GM19025 (cell line): ENCODE measurements around the gene C16orf95.
"Not testable (repeated sequence)": the region's sequence is repeated elsewhere in the genome, so short reads cannot be mapped to it uniquely, and the experiment has no call there.

Source experiments
- ATAC-seq: cut with Tn5 transposase; IDR thresholded peaks from one replicate; pipeline ENCODE4 v1.9.1; 2021; ENCODE audit warnings: mild to moderate bottlenecking, low read depth, moderate library complexity; ENCODE audit not compliant: unreplicated experiment

C16orf95 gene

GRCh38 chr16:87259431-87259830 is 57.8 kb downstream of the C16orf95 start:
- ATAC-seq, result no peak

- not testable (repeated sequence) for ATAC-seq
Measured at GRCh38 chr16:87258653-87259052, 58.5 kb downstream of the C16orf95 start.

- no peak for ATAC-seq
Measured at GRCh38 chr16:87255866-87256265, 61.3 kb downstream of the C16orf95 start.

GRCh38 chr16:87254734-87255133 is 62.5 kb downstream of the C16orf95 start:
- no peak for ATAC-seq

GRCh38 chr16:87254296-87254695 is 62.9 kb downstream of the C16orf95 start:
- no peak for ATAC-seq

GRCh38 chr16:87253536-87253935 is 63.7 kb downstream of the C16orf95 start:
- no peak for ATAC-seq
